Mesenchymal stem cell (in vitro differentiated cells and primary cell): ENCODE data around the gene ALDH3A1. TPM values are rescaled to one million over a fixed set of nuclear protein-coding genes. Genes with fewer than 3 reads are reported as not detected.
A peak's percentile ranks its signal among the peaks of the same experiment; 100 is the strongest.

Experiments used
- DNase-seq: peaks from one replicate; pipeline ENCODE4 v3.0.0-alpha.2; 2013
- H2AFZ ChIP-seq: one replicate; pipeline ENCODE4 v1.6.1; 2013; ENCODE audit warnings: low read depth, mild to moderate bottlenecking, control low read depth, inconsistent platforms, low read length, moderate library complexity
- H2AK5ac ChIP-seq: 2 replicates; pipeline ENCODE4 v1.6.1; 2013; ENCODE audit warnings: low read length, moderate library complexity, mild to moderate bottlenecking, inconsistent platforms; ENCODE audit not compliant: severe bottlenecking
- H2BK120ac ChIP-seq: one replicate; pipeline ENCODE4 v1.6.1; 2013; ENCODE audit warnings: low read depth, mild to moderate bottlenecking, inconsistent platforms, low read length, moderate library complexity
- H2BK12ac ChIP-seq, 2 experiments: one replicate each; pipeline ENCODE4 v1.6.1; 2013; ENCODE audit warnings: inconsistent platforms in 2 of 2, low read length in 2 of 2, mild to moderate bottlenecking in 2 of 2, moderate library complexity in 2 of 2, control low read depth in 1 of 2
- H2BK15ac ChIP-seq: one replicate; pipeline ENCODE4 v1.6.1; 2013; ENCODE audit warnings: mild to moderate bottlenecking, low read depth, inconsistent platforms; ENCODE audit not compliant: poor library complexity, severe bottlenecking
- H2BK5ac ChIP-seq: 2 replicates; pipeline ENCODE4 v1.6.1; 2013; ENCODE audit warnings: low read depth, mild to moderate bottlenecking, low read length, control low read depth, inconsistent platforms; ENCODE audit not compliant: poor library complexity, severe bottlenecking
- H3K14ac ChIP-seq, 2 experiments: one replicate each; pipeline ENCODE4 v1.6.1; 2013; ENCODE audit warnings: inconsistent platforms in 2 of 2, low read length in 2 of 2, control low read depth in 1 of 2, mild to moderate bottlenecking in 1 of 2, moderate library complexity in 1 of 2
- H3K18ac ChIP-seq, 2 experiments: one replicate each; pipeline ENCODE4 v1.6.1; 2013; ENCODE audit warnings: inconsistent platforms in 2 of 2, low read length in 2 of 2, control low read depth in 1 of 2, low read depth in 1 of 2, mild to moderate bottlenecking in 1 of 2
- H3K23ac ChIP-seq, 2 experiments: one replicate each; pipeline ENCODE4 v1.6.1; 2013; ENCODE audit warnings: inconsistent platforms in 2 of 2, low read length in 2 of 2, mild to moderate bottlenecking in 2 of 2, moderate library complexity in 2 of 2, control low read depth in 1 of 2
- H3K27ac ChIP-seq: 2 replicates; pipeline ENCODE4 v1.5.1; 2013; ENCODE audit warnings: mild to moderate bottlenecking, moderate library complexity, low read length, control low read depth, inconsistent platforms; ENCODE audit not compliant: poor library complexity, severe bottlenecking
- H3K27me3 ChIP-seq, 2 experiments: 2 replicates each; pipeline versions ENCODE4 v1.6.1 to v1.7.0; 2013; ENCODE audit warnings: low read length in 2 of 2, mild to moderate bottlenecking in 2 of 2, moderate library complexity in 2 of 2, control low read depth in 1 of 2, inconsistent platforms in 1 of 2; ENCODE audit not compliant: control insufficient read depth in 1 of 2, insufficient read depth in 1 of 2
- H3K36me3 ChIP-seq, 2 experiments: 2 replicates each; pipeline versions ENCODE4 v1.6.1 to v1.7.0; 2013; ENCODE audit warnings: low read length in 2 of 2, control low read depth in 1 of 2, inconsistent platforms in 1 of 2, low read depth in 1 of 2, mild to moderate bottlenecking in 1 of 2; ENCODE audit not compliant: insufficient read depth in 2 of 2, control insufficient read depth in 1 of 2
- H3K4ac ChIP-seq, 2 experiments: one replicate each; pipeline ENCODE4 v1.6.1; 2013; ENCODE audit warnings: inconsistent platforms in 2 of 2, low read length in 2 of 2, mild to moderate bottlenecking in 2 of 2, moderate library complexity in 2 of 2, control low read depth in 1 of 2, low read depth in 1 of 2
- H3K4me1 ChIP-seq: 2 replicates; pipeline ENCODE4 v1.6.1; 2013; ENCODE audit warnings: low read depth, low read length, control low read depth; ENCODE audit not compliant: control insufficient read depth, insufficient read depth
- H3K4me2 ChIP-seq: 2 replicates; pipeline ENCODE4 v1.6.1; 2013; ENCODE audit warnings: low read length, mild to moderate bottlenecking, inconsistent platforms; ENCODE audit not compliant: poor library complexity, severe bottlenecking
- H3K4me3 ChIP-seq, 2 experiments: 2 replicates each; pipeline versions ENCODE4 v1.5.1 to v1.7.0; 2013; ENCODE audit warnings: low read length in 2 of 2, mild to moderate bottlenecking in 2 of 2, control low read depth in 1 of 2, low read depth in 1 of 2; ENCODE audit not compliant: insufficient read depth in 1 of 2
- H3K79me1 ChIP-seq: replicated peaks from 2 replicates; pipeline ENCODE4 v1.6.1; 2013; ENCODE audit warnings: mild to moderate bottlenecking, control low read depth, low read length, inconsistent platforms; ENCODE audit not compliant: poor library complexity, severe bottlenecking
- H3K9ac ChIP-seq: 2 replicates; pipeline ENCODE4 v1.7.0; 2013; ENCODE audit warnings: mild to moderate bottlenecking, low read length, moderate library complexity
- H3K9me3 ChIP-seq: 2 replicates; pipeline ENCODE4 v1.7.0; 2013; ENCODE audit warnings: mild to moderate bottlenecking, low read length; ENCODE audit not compliant: control insufficient read depth
- H4K8ac ChIP-seq: one replicate; pipeline ENCODE4 v1.6.1; 2013; ENCODE audit warnings: inconsistent platforms, mild to moderate bottlenecking, low read length, moderate library complexity
- H4K91ac ChIP-seq: one replicate; pipeline ENCODE4 v1.6.1; 2013; ENCODE audit warnings: mild to moderate bottlenecking, low read length, inconsistent platforms
- WGBS: methylation state at CpG from one replicate; pipeline ENCODE4 v1.1.7; 2013; ENCODE audit warnings: mixed read lengths; 5-methylcytosine and 5-hydroxymethylcytosine counted together
- polyA plus RNA-seq, 2 experiments: library from polyadenylated mRNA; stranded (reverse); fragments of 200-250 nt; gene quantifications; one replicate each; pipeline ENCODE4 v1.2.3, GENCODE V29; 2013

The ALDH3A1 gene
- not detected for polyA plus RNA-seq (2013, experiment 1 of 2)
- polyA plus RNA-seq (2013, experiment 2 of 2) = not detected

DNA sequence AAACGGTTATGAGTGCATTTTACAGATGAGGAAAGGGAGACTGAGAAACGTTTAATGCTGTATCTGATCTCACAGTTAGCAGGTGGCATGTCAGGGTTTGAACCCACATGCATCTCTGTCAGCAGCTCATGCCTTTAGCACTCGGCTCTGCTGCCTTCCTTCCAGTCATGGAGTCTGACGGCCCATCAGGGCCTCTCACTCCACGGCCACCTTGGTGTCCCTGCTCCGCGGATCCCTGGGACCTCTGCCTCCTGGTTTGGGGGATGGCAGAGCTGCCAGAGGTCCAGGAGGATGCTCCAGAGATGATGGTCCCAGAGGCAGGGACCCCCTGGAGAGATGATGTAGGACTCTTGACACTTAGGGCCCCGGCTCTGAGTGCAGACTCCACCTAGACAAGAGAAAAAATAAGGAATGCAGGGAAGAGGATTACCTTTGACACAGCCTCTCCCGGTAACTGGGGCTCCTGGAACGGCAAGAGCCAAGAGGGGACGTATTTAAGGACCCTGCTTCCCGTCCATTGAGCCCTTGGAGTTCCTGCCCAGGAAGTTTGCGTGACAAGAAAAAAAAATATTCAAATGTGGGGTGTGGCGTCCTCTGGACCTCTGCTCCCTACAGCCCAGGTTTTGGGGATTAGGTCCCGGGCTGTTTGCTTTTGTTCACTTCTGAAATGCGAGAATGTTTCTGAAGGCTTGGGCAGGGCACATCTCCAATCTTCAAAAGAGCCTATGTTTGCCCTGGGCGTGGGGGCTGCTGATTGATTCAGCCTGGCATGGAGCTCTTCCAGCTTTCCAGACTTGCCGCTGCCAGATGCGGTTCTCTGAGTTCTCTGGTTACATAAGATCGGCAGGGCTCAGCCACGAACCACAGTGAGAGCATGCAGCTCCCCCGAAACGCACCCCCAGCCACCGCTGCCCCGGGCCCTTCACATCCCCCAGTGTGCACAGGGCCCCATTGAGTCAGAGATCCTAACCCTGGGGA is at the start of gene ALDH3A1:
Gene ALDH3A1 (minus strand): TSS at position 470 of the 978 bp plus-strand sequence. CDS start 3,169 bp downstream, outside the sequence.
- H3K4me3 ChIP-seq = no peak within 1 kb of the TSS
- H3K23ac ChIP-seq = no peak within 1 kb of the TSS
- H4K91ac ChIP-seq = no peak within 1 kb of the TSS
- DNase-seq = no peak
- no peak within 1 kb of the TSS for H3K4ac ChIP-seq
- no peak within 1 kb of the TSS for H2AFZ ChIP-seq
- no peak within 1 kb of the TSS for H3K18ac ChIP-seq
- no peaks in the 10 kb centered on the region for H3K79me1 ChIP-seq
- H2AK5ac ChIP-seq = no peak within 1 kb of the TSS
- no peak within 1 kb of the TSS for H3K9ac ChIP-seq
- H3K9me3 ChIP-seq = no peaks in the 10 kb centered on the region
- no peak within 1 kb of the TSS for H2BK15ac ChIP-seq
- no peak within 1 kb of the TSS for H3K27ac ChIP-seq
- no peak within 1 kb of the TSS for H2BK120ac ChIP-seq
- no peak within 1 kb of the TSS for H3K14ac ChIP-seq
- H3K36me3 ChIP-seq = no peaks in the 10 kb centered on the region
- H4K8ac ChIP-seq = no peak within 1 kb of the TSS
- no peak within 1 kb of the TSS for H2BK5ac ChIP-seq
- WGBS = 78% methylated on average over 25 of the region's 25 CpGs
- no peak within 1 kb of the TSS for H2BK12ac ChIP-seq
- H3K4me1 ChIP-seq = peaks cover 25% of the 10 kb centered on the region
- H3K27me3 ChIP-seq = peaks cover 3 to 31% of the 10 kb centered on the region in 2 experiments
- no peak within 1 kb of the TSS for H3K4me2 ChIP-seq

- Histone ChIP-seq H2BK5ac (no peak overlapping the region), H3K9me3 (no peaks in the 10 kb centered on the region), H3K27me3 (no peaks in the 10 kb centered on the region), H3K36me3 (peaks cover 21 to 87% of the 10 kb centered on the region in 2 experiments), H4K8ac (no peak overlapping the region), H3K79me1 (no peaks in the 10 kb centered on the region), H2BK120ac (no peak overlapping the region), H3K4me1 (no peaks in the 10 kb centered on the region), H2AFZ (no peak overlapping the region), H3K4me2 (peak overlapping the region; percentile 9), H2AK5ac (no peak overlapping the region), H3K27ac (no peak overlapping the region), H2BK12ac (no peak overlapping the region), H3K4ac (no peak overlapping the region), H4K91ac (no peak overlapping the region), H3K9ac (no peak overlapping the region), H2BK15ac (no peak overlapping the region), H3K23ac (no peak overlapping the region), H3K4me3 (no peak overlapping the region), H3K18ac (no peak overlapping the region), H3K14ac (no peak overlapping the region)
- no peak for DNase-seq
- 97% methylated on average over 4 of the region's 4 CpGs for WGBS
Observed at GRCh38 chr17:19796457-19796856, 48.4 kb upstream of the ALDH3A1 start.

- Histone ChIP-seq H3K9ac (no peak overlapping the region), H3K4ac (no peak overlapping the region), H3K27me3 (no peaks in the 10 kb centered on the region), H2AFZ (no peak overlapping the region), H3K14ac (no peak overlapping the region), H3K18ac (no peak overlapping the region), H2BK120ac (no peak overlapping the region), H2BK5ac (no peak overlapping the region), H4K91ac (no peak overlapping the region), H2AK5ac (no peak overlapping the region), H2BK12ac (no peak overlapping the region), H3K79me1 (no peaks in the 10 kb centered on the region), H3K9me3 (no peaks in the 10 kb centered on the region), H3K4me1 (peaks cover 2% of the 10 kb centered on the region), H4K8ac (no peak overlapping the region), H3K23ac (no peak overlapping the region), H3K4me3 (no peak overlapping the region), H3K27ac (no peak overlapping the region), H3K4me2 (no peak overlapping the region), H2BK15ac (no peak overlapping the region), H3K36me3 (peaks cover 31 to 86% of the 10 kb centered on the region in 2 experiments)
- no peak for DNase-seq
- WGBS = 100% methylated on average over 1 of the region's 3 CpGs
Observed at GRCh38 chr17:19791918-19792550, 43.9 kb upstream of the ALDH3A1 start.

DNA sequence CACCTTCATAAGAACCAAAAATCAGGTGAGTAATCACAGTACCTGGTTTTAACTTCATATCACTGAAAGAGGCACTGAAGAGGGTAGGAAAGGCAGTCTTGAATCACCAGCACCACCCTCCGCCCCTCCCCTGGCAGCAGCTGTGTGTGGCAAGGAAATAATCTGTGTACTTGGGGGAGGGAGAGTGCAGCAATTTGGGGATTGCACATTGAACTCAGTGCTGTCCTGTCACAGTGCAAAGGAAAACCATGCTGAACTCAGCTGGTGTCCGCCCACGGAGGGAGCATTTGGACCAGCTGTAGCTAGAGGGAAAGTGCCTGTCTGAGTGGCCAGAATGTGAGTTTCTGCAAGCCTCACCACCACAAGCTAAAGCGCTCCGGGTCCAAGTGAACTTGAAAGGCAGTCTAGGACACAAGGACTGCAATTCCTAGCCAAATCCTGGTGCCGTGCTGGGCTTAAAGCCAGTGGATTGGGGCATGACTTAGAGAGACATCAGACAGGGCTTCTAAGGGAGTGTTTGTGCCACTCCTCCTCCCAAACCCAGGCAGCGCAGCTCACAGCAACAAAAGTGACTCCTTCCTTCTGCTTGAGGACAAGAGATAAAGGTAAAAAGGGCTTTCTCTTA is 39.7 kb upstream of the ALDH3A1 start:
- Histone ChIP-seq H3K4ac (no peak overlapping the region), H3K4me1 (peaks cover 4% of the 10 kb centered on the region), H3K4me3 (no peak overlapping the region), H3K18ac (no peak overlapping the region), H3K36me3 (peaks cover 24 to 56% of the 10 kb centered on the region in 2 experiments), H3K9ac (no peak overlapping the region), H4K8ac (no peak overlapping the region), H3K27me3 (no peaks in the 10 kb centered on the region), H3K9me3 (no peaks in the 10 kb centered on the region), H3K79me1 (peaks cover 1% of the 10 kb centered on the region), H3K27ac (no peak overlapping the region), H4K91ac (no peak overlapping the region), H2BK12ac (no peak overlapping the region), H3K4me2 (no peak overlapping the region), H3K14ac (no peak overlapping the region), H2AFZ (no peak overlapping the region), H2AK5ac (no peak overlapping the region), H2BK15ac (no peak overlapping the region), H3K23ac (no peak overlapping the region), H2BK120ac (no peak overlapping the region), H2BK5ac (no peak overlapping the region)
- WGBS = 94% methylated on average over 6 of the region's 7 CpGs
- no peak for DNase-seq
